DMS53 treated with DMSO at 0.1 percent for 48 hours (cell line): ENCODE data around the gene MAOB.
"Not testable (repeated sequence)": the region's sequence is repeated elsewhere in the genome, so short reads cannot be mapped to it uniquely, and the experiment has no call there.

Experiments
- DNase-seq: peaks from one replicate; lab custom pipeline; 2025; ENCODE audit not compliant: unreplicated experiment; lab: John Stamatoyannopoulos, UW

MAOB gene

DNA sequence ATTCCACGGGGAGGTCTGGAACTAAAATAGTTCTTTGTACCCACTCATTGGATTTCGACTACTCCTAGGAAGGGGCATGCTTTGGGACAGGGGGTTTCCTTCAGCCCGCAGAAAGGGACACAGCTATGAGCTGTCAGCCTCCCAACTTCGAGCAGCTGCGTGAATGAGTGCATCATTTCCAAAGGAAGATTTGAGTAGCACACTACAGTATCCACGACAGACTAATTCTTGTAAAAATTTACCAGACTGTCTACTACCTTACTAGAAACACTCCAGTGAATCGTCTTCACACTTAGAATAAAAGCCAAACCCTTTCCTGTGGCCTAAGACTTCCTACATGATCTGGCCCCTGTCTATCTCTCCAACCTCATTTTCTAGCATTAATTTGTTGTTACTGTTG is 124.2 kb downstream of the MAOB start:
- no peak for DNase-seq

DNA sequence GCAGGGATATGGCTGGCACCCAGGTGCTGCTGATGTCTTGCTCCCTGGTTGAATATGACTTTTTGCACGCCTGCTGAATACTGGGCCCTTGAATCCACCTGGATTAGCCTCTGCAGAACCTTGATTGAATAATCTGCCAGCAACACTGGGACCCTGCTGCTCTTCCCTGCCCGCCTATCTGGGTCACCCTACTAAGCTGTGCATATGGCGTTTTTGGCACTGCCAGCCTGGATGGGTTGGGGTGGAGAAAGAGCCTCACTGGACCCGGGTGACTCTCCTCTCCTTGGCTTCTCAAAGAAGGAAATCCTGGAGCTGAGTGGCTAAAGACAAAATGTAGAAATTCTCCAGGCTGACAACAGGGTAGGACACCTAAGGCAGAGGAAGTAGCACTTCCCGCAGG is 126.2 kb downstream of the MAOB start:
- DNase-seq = no peak

DNA sequence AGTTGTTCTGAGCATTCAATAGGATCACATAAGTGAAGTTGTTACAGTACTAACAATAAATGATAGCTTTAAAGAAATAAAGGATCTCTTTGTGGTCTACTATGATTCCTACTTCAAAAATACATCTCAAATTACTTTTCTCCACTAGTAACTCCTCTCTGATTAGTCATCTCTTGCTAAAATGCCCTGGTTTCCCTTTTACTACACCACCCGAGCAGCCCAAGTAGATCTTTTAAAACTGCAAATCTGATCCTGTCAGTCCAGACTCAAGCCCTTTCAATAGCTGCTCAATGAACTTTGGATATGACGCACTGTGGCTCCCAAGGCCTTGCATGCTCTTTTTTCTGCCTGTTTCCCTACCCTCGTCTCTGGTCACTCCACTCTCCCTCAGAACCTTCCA is 128.6 kb downstream of the MAOB start:
- DNase-seq = no peak

DNA sequence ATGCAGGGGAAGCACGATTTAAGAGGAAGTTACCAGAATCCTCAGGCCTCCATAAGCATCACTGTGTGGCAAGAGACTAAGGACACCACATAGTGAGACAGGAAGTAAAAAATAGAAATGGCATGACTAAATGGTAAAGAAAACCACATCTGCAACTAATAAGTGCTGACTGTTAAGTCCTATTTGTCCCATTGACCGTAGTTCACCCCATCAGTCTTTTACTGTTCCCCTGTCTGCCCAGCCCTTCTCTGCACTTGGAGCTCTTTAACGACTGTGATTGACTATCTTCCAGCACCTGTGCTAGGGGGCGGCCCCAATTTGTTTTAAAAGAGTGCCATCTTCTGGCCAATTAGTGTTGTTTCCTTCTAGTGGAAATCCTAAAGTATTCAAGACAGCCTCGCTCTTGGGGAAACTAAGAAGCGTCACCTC is 132.0 kb downstream of the MAOB start:
- DNase-seq = peak; percentile 57

DNA sequence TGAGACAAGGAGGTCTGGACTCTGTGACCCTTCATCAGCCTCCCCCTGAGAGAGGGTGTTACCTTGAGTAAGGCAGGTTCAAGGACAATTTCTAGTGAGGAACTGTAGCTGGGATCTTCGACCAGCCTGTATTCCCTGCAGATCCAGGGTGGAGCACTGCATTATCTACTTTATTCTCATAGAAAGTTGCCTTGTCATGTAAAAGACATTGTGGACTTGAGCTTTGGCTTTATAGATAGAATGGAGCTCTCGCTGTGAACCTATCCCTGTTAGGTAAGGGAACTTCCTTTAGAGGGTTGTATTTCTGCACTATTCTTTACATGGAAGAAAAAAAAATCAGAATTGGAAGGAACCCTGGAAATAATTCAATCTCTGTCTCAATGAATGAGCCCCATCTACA is 134.8 kb downstream of the MAOB start:
- no peak for DNase-seq

DNA sequence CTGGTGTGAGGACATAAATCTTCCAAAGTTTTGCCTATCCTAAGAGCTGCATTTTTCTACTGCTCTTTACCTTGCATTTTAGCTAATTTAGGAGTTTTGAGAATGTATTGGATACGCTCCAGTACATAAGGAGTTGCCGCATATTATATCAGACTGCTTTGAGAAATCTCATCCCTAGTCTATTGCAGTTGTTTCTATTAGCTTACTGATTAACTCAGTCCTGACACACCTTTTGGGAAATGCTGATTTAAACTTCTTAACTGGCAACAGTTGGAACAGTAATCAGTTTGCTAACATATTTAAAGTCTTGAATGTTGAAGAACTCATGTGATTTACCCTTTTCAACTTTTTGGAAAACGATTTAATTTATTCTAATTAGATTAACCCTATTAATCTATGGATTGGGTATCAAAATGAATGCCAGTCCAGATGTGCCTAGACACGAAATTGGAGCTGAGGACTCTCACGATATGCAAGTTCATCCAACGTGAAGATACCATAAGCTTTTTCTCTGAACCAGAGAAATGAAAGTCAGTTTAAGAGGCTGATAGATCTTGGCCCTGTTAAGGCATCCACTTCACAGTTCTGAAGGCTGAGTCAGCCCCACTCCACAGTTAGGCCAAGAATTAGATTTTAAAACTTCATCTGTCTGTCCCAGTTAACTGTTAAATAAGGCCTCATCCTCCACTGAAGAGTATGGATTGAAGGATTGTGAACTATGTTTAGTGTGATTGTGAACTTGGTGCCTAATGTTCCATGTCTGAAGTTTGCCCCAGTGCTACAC is 136.1 kb downstream of the MAOB start:
- no peak for DNase-seq

DNA sequence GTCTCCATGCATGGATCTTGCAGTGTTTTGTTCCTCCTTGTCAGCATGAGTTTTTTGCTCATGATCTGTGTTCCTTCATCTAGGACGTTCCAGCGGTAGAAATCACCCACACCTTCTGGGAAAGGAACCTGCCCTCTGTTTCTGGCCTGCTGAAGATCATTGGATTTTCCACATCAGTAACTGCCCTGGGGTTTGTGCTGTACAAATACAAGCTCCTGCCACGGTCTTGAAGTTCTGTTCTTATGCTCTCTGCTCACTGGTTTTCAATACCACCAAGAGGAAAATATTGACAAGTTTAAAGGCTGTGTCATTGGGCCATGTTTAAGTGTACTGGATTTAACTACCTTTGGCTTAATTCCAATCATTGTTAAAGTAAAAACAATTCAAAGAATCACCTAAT is 138.0 kb downstream of the MAOB start:
- DNase-seq = no peak

DNA sequence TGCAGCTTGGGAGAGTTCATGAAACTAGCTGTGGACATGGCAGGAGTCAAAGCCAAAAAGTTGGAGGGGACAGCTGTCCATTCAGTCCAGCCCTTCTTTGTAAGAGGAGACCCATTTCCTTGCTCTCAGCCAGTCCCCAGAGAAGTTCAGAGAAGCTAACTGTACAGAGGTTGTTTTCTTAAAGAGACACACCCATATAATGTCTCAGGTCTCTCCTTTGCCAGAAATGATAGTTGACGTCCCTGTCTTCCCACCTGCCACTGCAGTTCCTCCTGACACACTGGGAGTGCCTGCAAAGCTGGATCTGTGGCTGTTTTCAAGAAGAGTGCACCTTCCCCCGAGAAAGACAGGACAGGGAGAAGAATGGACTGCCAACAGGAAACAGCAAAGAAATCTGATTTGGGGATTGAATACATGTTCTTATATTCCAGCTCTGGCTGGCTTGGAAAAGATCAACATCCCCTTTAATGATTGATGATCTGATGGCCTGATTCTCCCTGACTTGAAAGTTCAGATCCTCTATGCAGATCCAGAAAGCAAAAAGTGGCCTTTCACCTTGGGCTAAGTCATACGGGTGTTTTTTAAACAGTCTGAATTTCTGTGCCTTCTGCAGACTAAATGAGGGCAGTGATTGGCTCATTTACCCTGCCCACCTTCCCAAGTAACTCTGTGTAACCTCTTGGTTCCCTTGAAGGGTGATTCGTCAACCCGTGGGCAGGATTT is 139.0 kb downstream of the MAOB start:
- no peak for DNase-seq

DNA sequence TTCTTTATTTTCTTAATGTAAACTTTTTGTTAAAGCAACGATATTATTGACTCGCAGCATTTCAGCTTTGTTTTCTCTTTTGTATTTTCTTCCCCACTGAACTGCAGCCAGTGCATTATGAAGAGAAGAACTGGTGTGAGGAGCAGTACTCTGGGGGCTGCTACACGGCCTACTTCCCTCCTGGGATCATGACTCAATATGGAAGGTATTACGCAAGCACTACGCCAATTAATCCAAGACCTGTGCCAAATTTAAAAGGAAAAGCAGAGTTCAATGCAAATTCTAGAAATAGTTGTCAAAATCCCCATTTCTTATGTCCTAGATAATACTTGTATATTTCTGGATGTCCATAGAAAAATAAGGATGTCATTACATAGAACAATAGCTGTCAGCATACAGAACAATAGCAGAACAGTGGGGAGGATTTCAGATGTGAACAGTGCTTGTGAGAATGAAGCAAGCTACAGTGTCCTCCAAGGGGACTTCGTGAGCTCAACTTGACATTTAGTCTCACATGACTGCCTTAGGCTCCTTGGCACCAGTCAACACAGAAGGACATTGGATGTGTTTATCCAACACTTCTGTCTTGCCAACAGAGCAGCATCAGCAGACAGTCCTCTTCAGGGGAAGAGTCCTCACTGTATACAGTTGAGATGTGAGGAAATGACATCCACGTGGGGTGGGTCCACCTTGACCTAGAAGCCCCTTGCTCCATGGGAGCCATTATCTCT is 140.2 kb downstream of the MAOB start:
- no peak for DNase-seq

DNA sequence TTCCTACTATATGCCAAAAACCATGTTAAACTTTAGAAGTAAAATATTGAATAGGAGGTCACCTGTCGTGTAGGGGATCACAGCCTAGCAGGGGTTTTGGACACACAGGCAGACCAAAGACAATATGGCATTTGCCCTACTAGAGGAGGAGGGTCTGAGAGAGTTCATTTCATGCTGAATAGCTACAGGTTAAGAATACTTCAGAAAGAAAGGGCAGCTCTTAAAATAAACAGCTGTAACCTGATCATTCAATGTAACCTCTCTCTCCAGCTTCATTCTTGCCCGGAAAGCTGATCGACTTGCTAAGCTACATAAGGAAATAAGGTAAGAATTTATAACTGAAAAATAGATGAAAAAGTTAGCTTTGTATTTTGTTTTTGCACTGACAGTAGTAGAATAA is 146.3 kb downstream of the MAOB start:
- DNase-seq = peak; percentile 50

DNA sequence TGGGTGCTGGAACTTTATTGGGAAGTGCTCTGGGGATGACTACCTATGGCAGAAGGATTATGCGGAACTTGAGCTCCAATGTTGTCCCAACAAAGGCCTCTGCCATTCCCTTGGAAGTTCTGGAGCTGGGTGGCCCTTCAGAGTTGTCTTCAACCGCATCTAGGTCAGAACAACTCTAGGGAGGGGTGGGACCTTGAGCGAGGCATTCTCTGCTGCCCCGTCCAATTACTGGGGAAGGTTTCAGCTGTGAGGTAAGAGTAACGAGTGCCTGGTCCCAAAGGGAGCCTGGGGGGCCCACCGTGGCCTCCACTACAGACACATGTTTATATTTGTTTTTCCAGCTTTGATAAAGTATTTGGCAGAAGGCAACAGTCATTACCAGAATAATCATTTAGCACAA is 146.7 kb downstream of the MAOB start:
- no peak for DNase-seq

DNA sequence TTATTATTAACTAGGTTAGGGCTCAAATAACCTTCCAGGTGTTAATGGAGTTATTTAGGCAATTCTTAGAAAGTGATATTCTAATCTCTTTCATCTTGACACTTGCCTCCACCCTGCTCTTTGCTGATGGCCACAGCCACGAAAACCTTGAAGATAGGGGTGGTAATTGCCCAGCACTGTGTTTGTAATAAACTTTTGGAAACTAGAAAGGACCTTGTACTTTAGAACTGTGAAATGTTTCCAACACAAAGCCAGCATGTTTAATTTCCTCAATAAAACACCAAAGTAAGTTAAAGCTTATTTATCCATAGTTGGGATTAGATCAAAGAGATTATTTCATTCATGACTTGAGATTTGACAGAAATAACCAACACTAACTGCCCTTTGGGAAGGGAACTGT is 147.8 kb downstream of the MAOB start:
- DNase-seq = no peak

DNA sequence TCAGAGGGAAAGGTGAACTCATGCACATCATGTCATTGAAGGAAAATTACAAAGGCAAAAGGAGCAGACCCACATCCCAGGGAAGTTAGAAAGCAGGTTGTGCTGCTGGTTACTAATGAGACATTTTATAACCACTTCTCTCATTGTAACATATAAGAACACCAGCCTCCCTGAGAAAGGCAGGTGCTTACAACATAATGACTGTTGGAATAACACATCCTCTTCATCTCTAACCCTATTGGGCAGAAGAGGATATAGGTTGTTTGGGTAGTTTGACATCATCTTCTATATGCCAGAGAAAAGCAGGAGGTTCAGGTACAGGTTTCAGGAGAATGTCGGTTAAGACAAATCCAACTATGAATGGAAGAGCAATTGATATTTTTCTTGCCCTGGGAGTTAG is 148.6 kb downstream of the MAOB start:
- DNase-seq = no peak

DNA sequence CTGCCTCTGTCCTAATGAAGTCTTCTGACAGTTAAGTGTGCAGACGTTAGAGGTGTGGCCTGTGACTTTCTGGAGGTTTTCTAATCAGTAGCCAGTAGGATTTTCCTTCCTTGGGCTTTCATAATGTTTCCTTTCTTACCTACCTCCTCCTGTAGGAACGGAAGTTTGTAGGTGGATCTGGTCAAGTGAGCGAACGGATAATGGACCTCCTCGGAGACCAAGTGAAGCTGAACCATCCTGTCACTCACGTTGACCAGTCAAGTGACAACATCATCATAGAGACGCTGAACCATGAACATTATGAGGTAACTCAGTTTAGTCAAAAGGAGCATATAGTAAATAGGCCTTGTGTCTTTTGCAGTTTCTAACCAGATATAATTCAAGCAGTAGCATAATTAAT is 151.2 kb downstream of the MAOB start:
- no peak for DNase-seq

DNA sequence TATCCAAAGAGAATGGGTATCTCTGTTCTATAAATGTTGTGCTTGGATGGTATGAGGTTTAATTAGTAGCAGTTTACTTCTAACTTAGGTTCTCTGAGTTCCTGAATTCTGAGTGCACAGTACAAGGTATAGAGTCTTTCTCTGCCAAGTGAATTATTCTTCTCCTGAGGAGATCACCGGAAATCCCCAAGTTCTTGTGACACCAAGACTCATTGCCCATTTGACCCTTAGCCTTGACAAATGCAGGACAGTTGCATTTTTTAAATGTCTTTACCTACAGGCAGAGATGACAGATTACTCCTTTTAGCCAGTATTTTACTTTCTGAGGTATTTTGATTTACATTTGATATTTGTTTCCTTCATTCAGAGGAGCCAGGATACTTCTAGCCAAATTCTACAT is 153.3 kb downstream of the MAOB start:
- no peak for DNase-seq

DNA sequence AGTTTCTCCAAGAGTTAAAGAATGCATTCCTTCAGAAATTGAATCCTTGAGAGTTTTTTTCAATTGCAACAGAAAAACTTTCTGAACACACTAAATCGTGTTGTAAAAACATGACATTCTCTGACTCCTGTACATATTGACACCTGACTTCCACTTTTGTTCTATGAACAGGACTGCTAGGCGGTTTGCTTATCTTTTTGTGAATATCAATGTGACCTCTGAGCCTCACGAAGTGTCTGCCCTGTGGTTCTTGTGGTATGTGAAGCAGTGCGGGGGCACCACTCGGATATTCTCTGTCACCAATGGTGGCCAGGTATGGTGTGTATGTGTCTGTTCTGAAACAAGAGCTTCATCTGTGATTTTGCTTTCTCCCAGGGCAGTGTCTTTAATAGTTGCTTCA is 154.2 kb downstream of the MAOB start:
- DNase-seq = no peak

DNA sequence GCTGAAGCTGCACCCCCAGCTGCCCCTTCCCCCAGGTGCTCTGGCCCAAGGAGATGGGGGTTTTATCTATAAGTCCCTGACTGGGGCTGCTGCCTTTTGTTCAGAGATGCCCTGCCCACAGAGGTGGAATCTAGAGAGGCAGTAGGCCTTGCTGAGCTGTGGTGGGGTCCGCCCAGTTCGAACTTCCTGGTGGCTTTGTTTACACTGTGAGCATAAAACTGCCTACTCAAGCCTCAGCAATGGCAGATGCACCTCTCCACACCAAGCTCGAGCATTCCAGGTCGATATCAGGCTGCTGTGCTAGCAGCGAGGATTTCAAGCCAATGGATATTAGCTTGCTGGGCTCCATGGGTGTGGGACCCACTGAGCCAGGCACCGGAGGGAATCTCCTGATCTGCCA is 155.0 kb downstream of the MAOB start:
- DNase-seq = not testable (repeated sequence)

DNA sequence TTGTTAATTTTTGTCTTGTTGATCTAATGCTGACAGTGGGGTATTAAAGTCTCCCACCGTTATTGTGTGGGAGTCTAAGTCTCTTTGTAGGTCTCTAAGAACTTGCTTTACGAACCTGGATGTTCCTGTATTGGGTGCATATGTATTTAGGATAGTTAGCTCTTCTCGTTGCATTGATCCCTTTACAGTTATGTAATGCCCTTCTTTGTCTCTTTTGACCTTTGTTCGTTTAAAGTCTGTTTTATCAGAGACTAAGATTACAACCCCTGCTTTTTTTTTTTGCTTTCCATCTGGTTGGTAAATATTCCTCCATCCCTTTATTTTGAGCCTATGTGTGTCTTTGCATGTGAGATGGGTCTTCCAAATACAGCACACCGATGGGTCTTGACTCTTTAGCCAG is 157.0 kb downstream of the MAOB start:
- DNase-seq = not testable (repeated sequence)

DNA sequence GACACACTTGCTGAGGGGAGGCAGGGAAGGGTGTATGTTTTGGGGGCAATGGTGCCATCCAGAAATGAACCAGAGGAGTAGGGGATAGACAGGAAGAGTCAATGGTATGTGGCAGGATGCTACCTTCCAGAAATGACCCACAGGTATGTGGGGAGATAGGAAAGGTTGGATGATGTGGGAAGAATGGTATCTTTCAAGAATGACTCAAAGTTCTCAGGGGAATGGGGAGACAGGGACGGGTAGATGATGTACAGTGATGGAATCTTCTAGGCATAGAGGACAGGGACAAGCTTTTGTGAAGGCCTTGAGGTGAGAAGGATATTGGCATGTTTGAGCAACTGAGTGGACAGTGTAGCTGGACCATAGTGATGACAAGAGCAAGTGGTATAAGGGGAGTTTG is 161.3 kb downstream of the MAOB start:
- no peak for DNase-seq

DNA sequence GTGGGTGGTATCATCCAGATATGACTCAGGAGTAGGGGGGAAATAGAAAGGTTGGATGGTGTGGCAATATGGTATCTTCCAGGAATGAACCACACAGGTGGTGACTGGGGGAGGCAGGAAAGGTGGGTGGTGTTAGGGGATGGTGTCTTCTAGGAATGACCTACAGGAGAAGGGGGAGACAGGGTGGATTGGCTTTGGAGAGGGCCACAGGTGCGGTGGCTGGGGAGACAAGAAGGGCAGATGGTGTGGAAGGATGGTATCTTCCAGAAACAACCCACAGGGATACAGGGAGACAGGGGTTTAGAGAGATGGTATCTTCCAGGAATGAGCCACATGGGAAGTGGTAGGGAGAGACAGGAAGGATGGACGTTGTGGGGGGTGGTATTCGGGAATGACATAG is 162.2 kb downstream of the MAOB start:
- no peak for DNase-seq

DNA sequence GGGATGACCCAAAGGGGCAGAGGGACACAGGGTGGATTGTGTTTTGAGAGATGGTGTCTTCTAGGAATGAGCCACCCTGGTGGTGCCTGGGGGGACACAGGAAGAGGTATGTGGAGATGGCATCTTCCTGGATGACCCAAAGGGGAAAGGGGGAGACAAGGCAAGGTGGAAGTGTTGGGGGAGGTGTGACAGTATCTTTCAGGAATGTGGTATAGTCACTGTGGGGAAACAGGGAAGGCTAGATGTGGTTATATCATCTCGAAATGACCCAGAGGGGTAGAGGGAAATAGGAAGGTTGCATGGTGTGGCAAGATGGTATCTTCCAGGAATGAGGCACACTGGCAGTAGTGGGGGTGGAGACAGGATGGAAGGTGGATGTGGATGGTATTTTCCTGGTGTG is 163.3 kb downstream of the MAOB start:
- DNase-seq = no peak

DNA sequence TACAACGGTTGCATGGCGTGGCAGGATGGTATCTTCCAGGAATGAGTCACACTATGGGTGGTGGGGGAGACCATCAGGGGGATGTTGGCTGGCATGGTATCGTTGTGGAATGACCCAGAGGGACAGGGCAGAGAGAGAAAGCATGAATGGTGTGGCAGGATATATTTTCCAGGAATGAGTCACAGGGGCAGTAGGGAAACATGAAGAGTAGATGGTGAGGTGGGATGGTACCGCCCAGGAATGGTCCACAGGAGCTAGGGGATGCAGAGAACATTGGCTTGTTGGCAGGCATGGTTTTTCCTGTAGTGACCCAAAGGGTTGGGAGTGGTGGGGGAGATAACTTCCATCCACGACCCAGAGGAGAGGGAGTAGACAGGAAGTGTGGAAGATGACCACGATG is 163.7 kb downstream of the MAOB start:
- no peak for DNase-seq
